ENCODE results near the gene RHOG.

RHOG gene

GRCh38 chr11:3820971-3821370, 19.8 kb downstream of the RHOG start:
- no peaks in the 10 kb centered on the region for H4K20me1 ChIP-seq (ENCODE audit: insufficient read depth, low read length)
- H3K4me1 ChIP-seq (ENCODE audit: low read length), result no peaks in the 10 kb centered on the region
- no peak overlapping the region for H3K9ac ChIP-seq (ENCODE audit: low read length)
- H3F3A ChIP-seq (ENCODE audit: insufficient read depth, low read length), result no peaks in the 10 kb centered on the region
- no peak overlapping the region for H3K4me2 ChIP-seq (ENCODE audit: low read depth, low read length)
- no peaks in the 10 kb centered on the region for H3K9me3 ChIP-seq (replicated peaks; ENCODE audit: insufficient read depth, low read length)
- H3K27me3 ChIP-seq (replicated peaks; ENCODE audit: insufficient read depth, low read length), result no peaks in the 10 kb centered on the region
- no peaks in the 10 kb centered on the region for H3K9me2 ChIP-seq (replicated peaks; ENCODE audit: insufficient read depth, low read length)
- DNase-seq, result no peak
- no peak for TF ChIP-seq CTCF (IDR thresholded peaks at IDR 0.05; ENCODE audit: low read length)
- TF ChIP-seq EZH2 (optimal IDR thresholded peaks at IDR 0.05; ENCODE audit: low read depth, low read length), result no peak
- TF ChIP-seq EZH2phosphoT487 (IDR thresholded peaks at IDR 0.05; ENCODE audit: low read length), result no peak
- no peaks in the 10 kb centered on the region for H3K36me3 ChIP-seq (replicated peaks; ENCODE audit: insufficient read depth, low read length)
- no peak overlapping the region for H3K4me3 ChIP-seq (ENCODE audit: low read length)
- no peak overlapping the region for H3K27ac ChIP-seq (ENCODE audit: low read length)
- no peaks in the 10 kb centered on the region for H3K79me2 ChIP-seq (ENCODE audit: low read length)
- H2AFZ ChIP-seq (ENCODE audit: low read length), result no peak overlapping the region

GRCh38 chr11:3817181-3817800, 23.5 kb downstream of the RHOG start:
- no peak for DNase-seq
- H3K4me1 ChIP-seq (ENCODE audit: low read length), result no peaks in the 10 kb centered on the region
- H3K27ac ChIP-seq (ENCODE audit: low read length), result no peak overlapping the region
- no peaks in the 10 kb centered on the region for H3K36me3 ChIP-seq (replicated peaks; ENCODE audit: insufficient read depth, low read length)
- H2AFZ ChIP-seq (ENCODE audit: low read length), result no peak overlapping the region
- no peaks in the 10 kb centered on the region for H4K20me1 ChIP-seq (ENCODE audit: insufficient read depth, low read length)
- H3F3A ChIP-seq (ENCODE audit: insufficient read depth, low read length), result no peaks in the 10 kb centered on the region
- H3K4me2 ChIP-seq (ENCODE audit: low read depth, low read length), result no peak overlapping the region
- H3K9me3 ChIP-seq (replicated peaks; ENCODE audit: insufficient read depth, low read length), result no peaks in the 10 kb centered on the region
- no peaks in the 10 kb centered on the region for H3K27me3 ChIP-seq (replicated peaks; ENCODE audit: insufficient read depth, low read length)
- no peak overlapping the region for H3K4me3 ChIP-seq (ENCODE audit: low read length)
- no peak overlapping the region for H3K9ac ChIP-seq (ENCODE audit: low read length)
- no peaks in the 10 kb centered on the region for H3K9me2 ChIP-seq (replicated peaks; ENCODE audit: insufficient read depth, low read length)
- no peaks in the 10 kb centered on the region for H3K79me2 ChIP-seq (ENCODE audit: low read length)
- TF ChIP-seq EZH2phosphoT487 (IDR thresholded peaks at IDR 0.05; ENCODE audit: low read length) (no peak), EZH2 (optimal IDR thresholded peaks at IDR 0.05; ENCODE audit: low read depth, low read length) (no peak), CTCF (IDR thresholded peaks at IDR 0.05; ENCODE audit: low read length) (no peak)

- no peaks in the 10 kb centered on the region for H3F3A ChIP-seq (ENCODE audit: insufficient read depth, low read length)
- H2AFZ ChIP-seq (ENCODE audit: low read length), result no peak overlapping the region
- no peak overlapping the region for H3K4me2 ChIP-seq (ENCODE audit: low read depth, low read length)
- no peaks in the 10 kb centered on the region for H3K36me3 ChIP-seq (replicated peaks; ENCODE audit: insufficient read depth, low read length)
- H3K4me1 ChIP-seq (ENCODE audit: low read length), result no peaks in the 10 kb centered on the region
- H3K27ac ChIP-seq (ENCODE audit: low read length), result no peak overlapping the region
- H3K79me2 ChIP-seq (ENCODE audit: low read length), result no peaks in the 10 kb centered on the region
- no peaks in the 10 kb centered on the region for H3K9me3 ChIP-seq (replicated peaks; ENCODE audit: insufficient read depth, low read length)
- DNase-seq, result no peak
- no peak for TF ChIP-seq CTCF (IDR thresholded peaks at IDR 0.05; ENCODE audit: low read length)
- TF ChIP-seq EZH2 (optimal IDR thresholded peaks at IDR 0.05; ENCODE audit: low read depth, low read length), result no peak
- no peak for TF ChIP-seq EZH2phosphoT487 (IDR thresholded peaks at IDR 0.05; ENCODE audit: low read length)
- H4K20me1 ChIP-seq (ENCODE audit: insufficient read depth, low read length), result no peaks in the 10 kb centered on the region
- H3K9me2 ChIP-seq (replicated peaks; ENCODE audit: insufficient read depth, low read length), result no peaks in the 10 kb centered on the region
- H3K27me3 ChIP-seq (replicated peaks; ENCODE audit: insufficient read depth, low read length), result no peaks in the 10 kb centered on the region
- no peak overlapping the region for H3K9ac ChIP-seq (ENCODE audit: low read length)
- no peak overlapping the region for H3K4me3 ChIP-seq (ENCODE audit: low read length)
Observed at GRCh38 chr11:3816673-3817072, 24.1 kb downstream of the RHOG start.

Measured in MM.1S (cell line).